ENCODE measurements around the gene ARG2. TPM values are rescaled to one million over a fixed set of nuclear protein-coding genes. Genes with fewer than 3 reads are reported as not detected.

The ARG2 gene
- total and polyA plus RNA-seq, 10 of the 15 experiments (the other 5 are each of a cell fraction or from before 2014, with no cell fraction given) = 0.48 to 7.8 (median 1.1) TPM

GRCh38 chr14:67633451-67634147, 13.9 kb downstream of the ARG2 start (continued):
- TF ChIP-seq POLR2AphosphoS5 (IDR thresholded peaks at IDR 0.05; ENCODE audit: low read length) (no peak), JUND (IDR thresholded peaks at IDR 0.05; ENCODE audit: low read depth, low read length) (no peak), EZH2 (IDR thresholded peaks at IDR 0.05; ENCODE audit: borderline replicate concordance, control insufficient read depth, low read depth, low read length) (no peak), FOXM1 (IDR thresholded peaks at IDR 0.05; ENCODE audit: low read depth, low read length) (no peak), ZNF217 (IDR thresholded peaks at IDR 0.05) (no peak), SMAD5 (IDR thresholded peaks at IDR 0.05; ENCODE audit: low read depth) (no peak), TCF7 (IDR thresholded peaks at IDR 0.05; ENCODE audit: borderline replicate concordance) (no peak), YBX1 (IDR thresholded peaks at IDR 0.05) (no peak), NBN (IDR thresholded peaks at IDR 0.05) (no peak), RBBP5 (conservative IDR thresholded peaks at IDR 0.05) (no peak), ZBTB4 (CRISPR knock-in tag; IDR thresholded peaks at IDR 0.05) (no peak)
